ENCODE results near the gene PTPRD.

GRCh38 chr9:8858596-8859161 lies 1754.1 kb downstream of the PTPRD start:
- no peak for TF ChIP-seq EZH2 (IDR thresholded peaks at IDR 0.05)
- TF ChIP-seq CTCF (IDR thresholded peaks at IDR 0.05): no peak
- TF ChIP-seq EZH2phosphoT487 (IDR thresholded peaks at IDR 0.05): no peak

All from neural progenitor cell (in vitro differentiated cells).